ENCODE data around the gene P2RX1.

DNA sequence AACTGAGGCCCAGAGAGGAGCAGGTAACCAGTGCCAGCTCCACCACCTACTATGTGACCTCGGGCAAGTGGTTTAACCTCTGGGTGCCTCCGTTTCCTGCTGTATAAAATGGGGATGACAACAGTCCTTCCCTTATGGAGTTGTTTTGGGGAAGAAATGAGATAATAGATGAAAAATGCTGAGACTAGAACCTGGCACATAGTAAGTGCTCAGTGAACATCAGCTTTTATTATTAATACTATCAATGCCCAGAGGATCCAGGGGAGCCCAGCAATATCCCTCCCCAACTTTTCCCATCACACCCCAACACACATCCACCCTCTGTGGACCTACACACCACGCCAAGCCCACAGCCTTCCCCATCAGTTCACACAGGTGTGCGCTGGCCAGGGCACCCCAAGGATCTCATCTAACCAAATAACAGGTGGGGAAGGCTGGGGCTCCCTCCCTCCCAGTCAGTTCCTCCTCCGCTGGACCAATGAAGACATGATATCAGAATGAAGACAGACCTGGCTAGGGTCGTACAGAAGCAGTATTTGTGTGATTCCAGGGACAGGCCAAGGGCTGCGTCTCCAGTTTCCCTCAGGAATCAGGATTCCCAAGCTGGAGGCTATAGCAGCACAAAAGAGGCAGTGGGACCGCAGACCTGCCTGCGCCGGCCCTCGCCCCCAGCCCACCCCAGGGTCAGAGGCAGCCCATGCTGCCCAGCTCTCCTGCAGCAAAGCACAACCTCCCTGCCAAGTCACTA, 46.1 kb upstream of the P2RX1 start:
- TF ChIP-seq POLR2AphosphoS5 (IDR thresholded peaks at IDR 0.05; ENCODE audit: low read depth, low read length) (no peak), TAF1 (IDR thresholded peaks at IDR 0.05; ENCODE audit: borderline replicate concordance, insufficient read depth, low read length) (no peak)
- TF ChIP-seq, protein P1, sequence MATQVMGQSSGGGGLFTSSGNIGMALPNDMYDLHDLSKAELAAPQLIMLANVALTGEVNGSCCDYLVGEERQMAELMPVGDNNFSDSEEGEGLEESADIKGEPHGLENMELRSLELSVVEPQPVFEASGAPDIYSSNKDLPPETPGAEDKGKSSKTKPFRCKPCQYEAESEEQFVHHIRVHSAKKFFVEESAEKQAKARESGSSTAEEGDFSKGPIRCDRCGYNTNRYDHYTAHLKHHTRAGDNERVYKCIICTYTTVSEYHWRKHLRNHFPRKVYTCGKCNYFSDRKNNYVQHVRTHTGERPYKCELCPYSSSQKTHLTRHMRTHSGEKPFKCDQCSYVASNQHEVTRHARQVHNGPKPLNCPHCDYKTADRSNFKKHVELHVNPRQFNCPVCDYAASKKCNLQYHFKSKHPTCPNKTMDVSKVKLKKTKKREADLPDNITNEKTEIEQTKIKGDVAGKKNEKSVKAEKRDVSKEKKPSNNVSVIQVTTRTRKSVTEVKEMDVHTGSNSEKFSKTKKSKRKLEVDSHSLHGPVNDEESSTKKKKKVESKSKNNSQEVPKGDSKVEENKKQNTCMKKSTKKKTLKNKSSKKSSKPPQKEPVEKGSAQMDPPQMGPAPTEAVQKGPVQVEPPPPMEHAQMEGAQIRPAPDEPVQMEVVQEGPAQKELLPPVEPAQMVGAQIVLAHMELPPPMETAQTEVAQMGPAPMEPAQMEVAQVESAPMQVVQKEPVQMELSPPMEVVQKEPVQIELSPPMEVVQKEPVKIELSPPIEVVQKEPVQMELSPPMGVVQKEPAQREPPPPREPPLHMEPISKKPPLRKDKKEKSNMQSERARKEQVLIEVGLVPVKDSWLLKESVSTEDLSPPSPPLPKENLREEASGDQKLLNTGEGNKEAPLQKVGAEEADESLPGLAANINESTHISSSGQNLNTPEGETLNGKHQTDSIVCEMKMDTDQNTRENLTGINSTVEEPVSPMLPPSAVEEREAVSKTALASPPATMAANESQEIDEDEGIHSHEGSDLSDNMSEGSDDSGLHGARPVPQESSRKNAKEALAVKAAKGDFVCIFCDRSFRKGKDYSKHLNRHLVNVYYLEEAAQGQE (IDR thresholded peaks at IDR 0.05; ENCODE audit: insufficient read depth in 1 of 2, low read depth in 2 of 2, low read length in 2 of 2), result no peak
